Left colon (tissue), 2 donors: ENCODE data around the gene SLC7A6. TPM values are rescaled to one million over a fixed set of nuclear protein-coding genes. Genes with fewer than 3 reads are reported as not detected.

ENCODE experiments used
- ATAC-seq: fragments of 200-7000 bp; cut with Tn5 transposase; one replicate; pipeline ENCODE4 v1.9.1; 2020; ENCODE audit warnings: mild to moderate bottlenecking, moderate library complexity
- DNase-seq, 2 donors: peaks; one replicate each; pipeline ENCODE4 v3.0.0-alpha.2; 2020
- intact Hi-C, 2 donors: fragments of 100-400 bp; cut with DNase I in 1 of 2; cut with micrococcal nuclease in 1 of 2; formaldehyde crosslinking; loops; one replicate each; pipeline versions ENCODE4 v1.11.2 to v1.14.0; 2022; cut with DNase I, micrococcal nuclease
- total RNA-seq, 2 donors: library from RNA; stranded (reverse); fragmentation: NEBNext Ultra II Directional; extraction: Animal tissue kit (Norgen Biotek cat#: 25700); gene quantifications; one replicate each; pipeline ENCODE4 v1.2.1, GENCODE V29; 2021
- donor health status: DM: no; HTN: no; CAD: no.
- donor health status: DM: yes; HTN: yes; CAD: no.

Gene SLC7A6
- total RNA-seq, 2 donors from 2014 or later: 23.9 to 45.9 TPM

GRCh38 chr16:68233085-68233834 is 31.1 kb upstream of the SLC7A6 start:
- ATAC-seq (no peak), DNase-seq (no peak)
- intact Hi-C loops: no loop called here

GRCh38 chr16:68233835-68234187 is 30.5 kb upstream of the SLC7A6 start:
- ATAC-seq (no peak), DNase-seq (no peak)
- intact Hi-C loops: no loop called here

GRCh38 chr16:68234188-68235107 is 29.9 kb upstream of the SLC7A6 start:
- peak; percentile 97 for DNase-seq
- ATAC-seq: peak; percentile 50
- intact Hi-C loops: no loop called here

GRCh38 chr16:68235108-68235886 is 29.0 kb upstream of the SLC7A6 start:
- DNase-seq (peak; percentile 46 to 59), ATAC-seq (peak; percentile 24)
- intact Hi-C loops: no loop called here

GRCh38 chr16:68235887-68236136 is 28.5 kb upstream of the SLC7A6 start, which contains the start of gene ESRP2:
Gene ESRP2 (minus strand): TSS chr16:68236127. CDS start chr16:68236045, 82 bp downstream.
- no peak for DNase-seq
- intact Hi-C loops: no loop called here
- no peak for ATAC-seq

- ATAC-seq (peak; percentile 53), DNase-seq (peak; percentile 89 to 91)
- intact Hi-C loops: no loop called here
These were observed 28.0 kb upstream of the SLC7A6 start for GRCh38 chr16:68236137-68236825.

GRCh38 chr16:68236826-68237242 is 27.5 kb upstream of the SLC7A6 start:
- DNase-seq: peak in 1 of 2 donors; percentile 54
- ATAC-seq: no peak
- intact Hi-C loops: no loop called here

- DNase-seq: peak; percentile 98 to 99
- intact Hi-C loops: no loop called here
These were observed 26.9 kb upstream of the SLC7A6 start for GRCh38 chr16:68237243-68238028.

GRCh38 chr16:68238029-68238345 is 26.3 kb upstream of the SLC7A6 start:
- intact Hi-C loops: no loop called here
- ATAC-seq: no peak
- DNase-seq: no peak

More at GRCh38 chr16:68237243-68238028, 26.9 kb upstream of the SLC7A6 start:
- ATAC-seq: peak; percentile 59

- ATAC-seq (no peak), DNase-seq (no peak)
- intact Hi-C loops: loop anchor here in 1 of 2 donors (5.0 kb wide), 1 partner anchor 90 kb away; no protein-coding TSS in a partner anchor
These were observed 22.2 kb upstream of the SLC7A6 start for GRCh38 chr16:68242085-68242484.

- intact Hi-C loops: loop anchor here in 1 of 2 donors (5.0 kb wide), 1 partner anchor 89 kb away; no protein-coding TSS in a partner anchor
- DNase-seq: no peak
These were observed 21.1 kb upstream of the SLC7A6 start for GRCh38 chr16:68242926-68243858.

GRCh38 chr16:68244481-68244902 is 19.8 kb upstream of the SLC7A6 start:
- DNase-seq (no peak), ATAC-seq (peak; percentile 6)
- intact Hi-C loops: loop anchor here in 1 of 2 donors (5.0 kb wide), 1 partner anchor 88 kb away; no protein-coding TSS in a partner anchor

More at GRCh38 chr16:68242926-68243858, 21.1 kb upstream of the SLC7A6 start:
- ATAC-seq: no peak

- intact Hi-C loops: loop anchor here in 1 of 2 donors (5.0 kb wide), 1 partner anchor 87 kb away; no protein-coding TSS in a partner anchor
- peak; percentile 97 to 99 for DNase-seq
These were observed 19.1 kb upstream of the SLC7A6 start, which contains the start of gene PLA2G15 for GRCh38 chr16:68244903-68245853. Gene PLA2G15 (plus strand): TSS chr16:68245373. CDS start chr16:68245427, 54 bp downstream.

GRCh38 chr16:68246121-68246520 is 18.2 kb upstream of the SLC7A6 start:
- intact Hi-C loops: no loop called here
- ATAC-seq (no peak), DNase-seq (no peak)

More at GRCh38 chr16:68244903-68245853, 19.1 kb upstream of the SLC7A6 start, which contains the start of gene PLA2G15:
- peak; percentile 95 for ATAC-seq

- no peak for DNase-seq
- ATAC-seq: no peak
- intact Hi-C loops: no loop called here
These were observed 17.7 kb upstream of the SLC7A6 start for GRCh38 chr16:68246666-68247065.
